Measurements from ENCODE around the gene PFDN1.

Gene PFDN1

DNA sequence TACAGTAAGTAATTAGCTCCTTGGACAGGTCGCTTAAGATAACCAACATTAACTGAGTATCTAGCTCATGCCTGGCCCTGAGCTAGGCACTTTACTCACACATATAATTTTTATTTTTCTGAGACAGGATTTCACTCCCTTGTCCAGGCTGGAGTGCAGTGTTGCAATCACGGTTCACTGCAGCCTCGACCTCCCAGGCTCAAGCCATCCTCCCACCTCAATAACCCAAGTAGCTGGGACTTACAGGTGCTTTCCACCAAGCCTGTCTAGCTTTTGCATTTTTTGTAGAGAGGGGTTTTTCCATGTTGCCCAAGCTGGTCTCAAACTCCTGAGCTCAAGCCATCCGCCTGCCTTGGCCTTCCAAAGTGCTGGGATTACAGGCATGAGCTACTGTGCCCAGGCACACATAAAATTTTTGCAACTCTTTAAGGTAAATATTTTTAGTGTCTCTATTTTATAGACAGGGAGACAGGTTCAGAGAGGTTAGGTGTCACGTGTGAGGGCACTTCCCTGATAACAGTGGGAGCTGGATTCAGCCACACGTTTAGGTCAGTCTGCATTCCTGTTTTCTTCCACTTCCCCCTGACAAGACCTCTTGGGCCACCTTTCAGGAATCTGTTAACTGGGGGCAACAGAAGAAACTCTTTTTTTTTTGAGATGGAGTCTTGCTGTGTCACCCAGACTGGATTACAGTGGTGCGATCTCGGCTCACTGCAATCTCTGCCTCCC is 25.3 kb upstream of the PFDN1 start:
- DNase-seq (ENCODE audit: low spot score) = no peak

DNA sequence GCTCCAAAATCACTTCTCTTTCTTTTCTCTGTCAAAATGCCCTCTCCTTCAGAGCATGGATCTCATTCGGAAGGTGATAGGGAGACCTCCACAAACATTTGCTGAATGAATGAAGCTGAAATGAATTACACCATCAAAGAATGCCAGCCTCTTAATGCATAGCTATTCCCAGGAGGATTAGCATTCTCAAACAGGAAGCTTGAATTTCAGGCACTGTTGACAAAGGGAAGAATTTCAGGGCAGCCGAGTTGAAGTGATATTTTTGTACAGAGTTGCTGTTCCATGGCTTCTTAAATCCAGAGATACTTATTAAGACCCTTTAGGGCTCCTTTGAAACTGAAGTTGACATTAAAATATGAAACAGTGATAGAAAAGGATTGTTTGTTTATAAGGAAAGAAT is 24.7 kb upstream of the PFDN1 start:
- no peak for DNase-seq (ENCODE audit: low spot score)

DNA sequence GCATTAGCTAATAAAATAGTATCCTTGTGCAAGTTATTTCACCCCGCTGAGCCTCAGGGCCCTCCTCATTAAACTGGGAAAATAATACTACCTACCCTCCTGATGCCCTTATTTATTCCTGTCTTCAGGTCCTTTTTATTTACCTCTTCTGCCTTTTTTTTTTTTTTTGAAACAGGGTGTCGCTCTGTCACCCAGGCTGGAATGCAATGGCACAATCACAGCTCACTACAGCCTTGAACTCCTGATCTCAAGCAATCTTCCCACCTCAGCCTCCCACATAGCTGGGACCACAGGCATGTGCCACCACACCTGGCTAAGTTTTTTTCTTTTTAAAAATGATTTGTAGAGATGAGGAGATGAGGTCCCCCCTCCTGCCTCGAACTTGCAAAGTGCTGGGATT is 22.6 kb upstream of the PFDN1 start:
- no peak for DNase-seq (ENCODE audit: low spot score)

DNA sequence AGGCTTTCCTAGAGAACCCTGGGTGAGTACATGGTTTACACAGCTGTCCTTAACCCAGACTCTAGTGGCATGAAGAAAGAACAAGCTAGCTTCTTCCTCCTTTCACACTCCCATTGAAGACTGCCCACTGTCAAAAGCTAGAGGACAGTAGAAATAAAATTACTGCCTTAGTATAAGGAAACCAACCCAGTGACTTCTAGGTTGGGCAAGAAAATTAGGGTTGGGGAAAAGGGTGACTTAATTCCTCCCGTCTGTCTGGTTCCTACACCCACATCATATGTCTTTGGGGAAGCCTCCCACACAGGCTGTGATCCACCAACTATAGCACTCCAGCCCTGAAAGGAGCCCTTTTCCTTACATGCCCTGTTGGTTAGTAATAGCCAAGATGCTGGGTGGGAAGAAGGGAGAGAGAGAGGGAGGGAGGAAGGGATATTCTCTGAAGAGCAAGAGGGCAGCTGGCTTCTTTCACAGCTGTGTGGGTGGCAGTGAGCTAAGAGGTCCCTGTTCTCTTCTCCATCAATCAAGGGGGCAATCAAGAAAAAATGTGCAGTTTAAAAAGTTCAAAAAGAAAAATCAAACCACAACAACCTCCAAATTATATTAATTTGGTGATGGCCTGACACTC is 21.8 kb upstream of the PFDN1 start:
- DNase-seq (ENCODE audit: low spot score) = no peak

DNA sequence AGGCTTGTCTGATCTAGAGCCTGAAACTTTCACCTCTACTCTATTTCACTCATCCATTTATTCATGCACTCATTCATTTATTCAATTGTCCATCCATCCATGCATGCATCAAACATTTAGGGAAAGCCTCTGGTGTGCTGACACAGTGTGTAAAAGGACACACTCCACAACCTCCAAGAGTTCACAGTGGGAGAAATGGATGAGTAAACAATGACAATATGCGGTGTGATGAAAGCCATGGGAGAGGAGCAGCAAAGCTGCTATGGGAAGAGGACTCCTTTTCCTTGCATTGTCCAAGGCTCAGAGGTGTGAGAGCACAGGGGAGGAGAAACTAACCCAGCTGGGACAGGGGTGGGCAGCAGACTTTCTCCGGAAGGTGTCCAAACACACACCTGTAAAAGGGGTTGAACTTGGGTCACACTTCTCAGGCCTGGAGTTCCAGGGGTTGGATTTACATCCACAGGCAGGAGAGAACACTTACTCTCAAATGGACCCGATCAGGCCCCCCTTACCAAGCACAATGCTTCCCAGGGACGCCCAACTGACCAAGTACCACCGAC is 21.2 kb upstream of the PFDN1 start:
- DNase-seq (ENCODE audit: low spot score) = no peak

DNA sequence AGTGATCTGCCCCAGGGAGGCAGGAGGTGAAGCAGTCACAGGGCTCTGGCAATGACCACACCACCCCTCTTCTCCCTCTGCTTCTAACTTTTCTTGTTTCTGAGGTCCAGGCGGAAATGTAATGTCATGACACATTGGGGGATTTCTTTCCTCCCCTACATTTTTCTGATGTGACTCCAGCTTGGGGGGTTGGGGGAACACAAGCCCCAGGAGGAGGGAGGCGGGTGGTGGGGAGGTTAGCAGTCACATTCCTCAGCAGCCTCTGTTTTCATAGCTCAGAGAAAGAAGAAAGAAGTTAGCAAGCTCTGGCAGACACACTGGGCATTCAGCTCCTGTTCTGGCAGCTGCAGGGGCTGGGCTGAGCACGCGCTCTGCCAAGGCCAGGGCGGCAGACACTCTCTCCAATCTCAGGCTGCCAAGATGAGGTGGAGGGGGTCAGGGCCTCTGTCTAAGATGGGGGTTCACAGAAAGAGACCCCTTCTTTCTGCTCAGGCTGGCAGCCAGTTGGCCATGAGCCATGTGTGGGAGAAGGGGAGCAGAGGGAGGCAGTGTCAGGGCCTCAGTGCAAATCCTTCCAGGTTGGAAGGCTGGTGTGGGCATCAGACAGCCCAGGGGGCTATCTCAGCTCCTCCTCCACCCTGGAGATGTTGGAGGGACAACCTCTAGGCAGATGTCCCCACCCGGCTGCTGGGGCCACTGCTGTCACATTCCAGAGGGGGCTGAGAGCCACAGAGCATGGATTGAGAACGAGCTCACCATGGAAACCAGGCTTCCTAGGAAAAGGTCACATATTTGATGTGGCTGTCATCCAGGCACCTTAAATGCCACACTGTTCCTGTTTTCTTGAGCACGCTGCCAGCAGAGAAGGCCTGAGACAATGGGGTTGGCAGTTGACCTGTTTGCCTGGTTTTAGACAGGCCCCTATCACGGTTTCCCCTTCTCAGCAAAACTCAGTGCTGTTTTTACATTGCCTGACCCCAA is 20.1 kb upstream of the PFDN1 start:
- peak; percentile 91 for DNase-seq (ENCODE audit: low spot score)

DNA sequence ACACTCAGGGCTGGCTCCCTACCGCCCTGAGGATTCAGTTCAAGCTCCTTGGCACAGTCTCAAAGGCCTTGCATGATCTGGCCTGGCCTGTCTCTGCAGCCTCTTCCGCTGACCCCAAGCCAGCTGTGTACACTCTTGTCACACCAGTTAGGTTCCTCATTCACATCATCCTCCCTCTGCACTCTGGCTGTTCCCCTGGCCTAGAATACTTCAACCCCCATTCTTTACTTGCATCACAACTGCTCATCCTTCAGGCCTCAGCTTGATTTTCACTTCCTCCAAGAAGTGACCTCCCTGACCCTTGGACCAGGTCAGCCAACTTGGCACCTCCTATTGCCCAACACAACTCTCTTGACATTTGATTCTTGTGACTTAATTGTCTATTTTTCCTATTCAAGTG is 18.9 kb upstream of the PFDN1 start:
- no peak for DNase-seq (ENCODE audit: low spot score)

DNA sequence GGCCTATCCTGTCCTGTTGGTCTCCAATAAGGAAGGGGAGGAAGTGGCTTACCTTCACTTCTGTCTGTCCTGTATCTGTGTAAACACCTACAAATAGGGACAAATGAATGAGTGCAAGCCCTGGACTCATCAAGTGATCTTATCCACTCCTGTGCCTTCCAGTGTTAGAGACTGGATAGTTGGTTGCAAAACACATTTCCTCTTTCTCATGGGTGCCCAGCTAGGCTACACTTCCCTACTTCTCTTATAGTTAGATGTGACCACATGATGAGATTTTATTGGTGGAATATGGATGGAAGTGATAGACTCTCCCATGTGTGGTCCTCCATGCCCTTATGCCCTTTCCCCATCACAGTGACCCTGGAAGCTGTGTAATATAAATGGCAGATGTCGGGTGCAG is 16.9 kb upstream of the PFDN1 start:
- no peak for DNase-seq (ENCODE audit: low spot score)

DNA sequence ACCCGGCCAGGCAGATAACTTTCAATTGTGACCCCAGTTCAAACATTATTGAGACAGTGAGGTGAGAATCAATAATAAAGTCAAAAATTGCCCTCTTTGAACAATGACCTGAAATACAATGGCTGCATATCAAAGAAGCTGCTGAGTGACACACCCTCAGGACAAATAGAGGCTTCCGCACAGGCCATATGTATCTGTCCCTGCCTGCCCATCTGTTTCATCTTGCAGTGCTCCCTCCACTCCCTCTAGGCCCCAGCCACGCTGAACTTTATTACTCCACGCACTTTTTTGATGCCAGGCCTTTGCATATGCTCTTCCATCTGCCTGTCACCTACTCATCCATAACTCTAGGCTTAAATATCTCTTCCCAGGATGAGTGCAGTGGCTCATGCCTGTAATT is 15.9 kb upstream of the PFDN1 start:
- DNase-seq (ENCODE audit: low spot score) = no peak

DNA sequence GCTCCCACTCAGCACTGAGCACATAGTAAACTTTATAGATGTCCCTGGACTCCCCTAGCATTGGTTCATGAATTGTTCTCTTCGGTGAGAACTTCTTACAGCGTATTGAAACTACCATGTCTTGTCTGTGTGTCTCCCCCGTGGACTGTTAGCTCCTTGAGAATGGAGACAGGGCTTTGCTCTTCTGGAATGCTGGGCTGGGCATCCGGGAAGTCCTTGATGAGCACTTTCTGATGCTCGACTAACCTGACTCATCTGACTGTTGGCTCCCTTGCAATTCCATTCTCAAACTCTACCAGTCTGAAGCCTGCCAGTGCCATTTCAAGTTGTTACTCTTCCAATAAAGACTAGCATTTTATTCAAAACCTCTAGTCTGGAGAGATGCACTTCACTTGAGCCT is 15.0 kb upstream of the PFDN1 start:
- no peak for DNase-seq (ENCODE audit: low spot score)

DNA sequence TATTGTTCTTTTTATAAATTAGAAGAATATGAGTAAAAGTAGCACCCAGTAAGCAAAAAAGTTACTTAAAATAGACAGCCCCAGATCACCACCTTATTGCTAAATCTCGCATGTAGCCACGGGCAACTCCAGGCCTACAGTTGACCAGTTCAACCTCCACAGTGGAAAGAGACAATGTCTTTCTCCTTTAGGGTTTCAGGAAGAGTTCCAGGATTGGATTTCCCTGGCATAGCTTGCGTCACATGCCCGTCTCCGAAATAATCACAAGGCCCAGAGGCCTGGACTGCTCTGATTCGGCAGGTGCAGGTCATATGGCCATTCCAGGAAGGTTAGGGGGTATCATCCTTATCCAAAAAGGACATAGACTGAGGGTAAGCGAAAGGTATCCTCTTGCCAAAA is 9.9 kb upstream of the PFDN1 start:
- no peak for DNase-seq (ENCODE audit: low spot score)

DNA sequence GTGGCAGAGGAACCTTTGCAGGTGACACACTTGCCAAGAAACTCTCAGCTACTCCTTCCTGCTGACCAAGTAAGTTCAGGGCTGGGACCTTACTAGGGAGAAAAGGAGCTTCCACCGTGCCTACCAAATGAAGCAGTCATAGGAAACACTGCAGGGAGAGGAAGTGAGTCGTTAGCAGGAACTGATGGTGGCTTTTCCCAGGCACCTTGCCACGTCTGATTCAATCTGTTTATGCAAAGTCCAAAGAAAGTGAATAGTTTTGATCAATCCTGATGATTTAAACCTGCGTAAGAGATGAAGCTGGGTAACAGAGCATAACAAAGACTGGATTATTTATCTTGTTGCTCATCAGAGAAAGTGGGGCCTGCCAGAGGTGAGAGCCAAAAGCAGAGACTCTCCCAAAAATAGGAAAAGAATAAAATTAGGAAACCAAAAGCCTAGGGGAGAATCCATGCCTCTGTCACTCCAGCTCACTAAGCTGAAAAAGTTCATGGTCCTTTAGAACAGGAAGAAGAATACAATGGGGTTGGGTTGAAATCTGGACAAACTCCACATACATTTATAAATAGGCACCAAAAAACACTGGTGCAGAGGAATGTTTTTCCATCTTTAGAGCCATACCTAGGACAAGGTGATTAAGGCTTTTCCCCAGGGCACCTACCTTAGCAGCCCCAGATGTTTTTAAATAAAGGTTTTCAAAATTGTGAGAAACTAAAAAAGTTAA is 9.3 kb upstream of the PFDN1 start:
- peak; percentile 98 for DNase-seq (ENCODE audit: low spot score)

DNA sequence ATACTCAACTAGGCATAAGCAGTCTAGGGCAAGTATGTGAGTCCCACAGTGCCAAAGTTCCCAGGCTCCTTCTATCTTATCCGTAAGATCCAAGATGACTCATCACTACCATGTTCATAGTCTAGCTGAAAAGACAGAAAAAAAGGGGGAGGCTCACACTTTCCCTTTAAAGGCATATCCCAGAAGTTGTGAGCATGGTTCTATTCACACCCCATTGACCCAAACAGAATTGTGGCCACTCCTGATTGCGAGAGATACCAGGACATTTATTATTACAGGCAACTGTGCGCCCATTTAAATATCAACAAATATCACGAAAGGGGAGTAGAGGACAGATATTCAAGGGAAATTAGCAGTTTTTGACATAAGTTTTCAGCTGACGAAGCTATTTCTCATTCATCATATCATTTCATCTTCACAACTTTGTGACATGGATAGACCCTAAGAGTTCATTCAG is 8.1 kb upstream of the PFDN1 start:
- peak; percentile 82 for DNase-seq (ENCODE audit: low spot score)

DNA sequence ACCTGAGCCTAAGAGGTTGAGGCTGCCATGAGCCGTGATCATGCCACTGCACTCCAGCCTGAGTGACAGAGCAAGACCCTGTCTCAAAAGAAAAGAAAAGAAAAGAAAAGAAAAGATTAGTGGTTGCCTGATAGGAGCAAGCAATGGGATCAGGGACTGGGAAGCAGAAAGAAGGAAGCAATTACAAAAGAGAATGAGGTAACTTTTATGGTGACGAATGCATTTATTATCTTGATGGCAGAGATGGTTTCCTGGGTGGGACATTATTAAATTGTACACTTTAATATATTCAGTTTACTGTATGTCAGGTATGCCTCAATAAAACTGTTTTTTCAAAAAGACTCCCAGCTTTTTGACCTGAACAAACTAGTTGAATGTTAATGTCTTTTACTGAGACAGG is 7.5 kb upstream of the PFDN1 start:
- no peak for DNase-seq (ENCODE audit: low spot score)

DNA sequence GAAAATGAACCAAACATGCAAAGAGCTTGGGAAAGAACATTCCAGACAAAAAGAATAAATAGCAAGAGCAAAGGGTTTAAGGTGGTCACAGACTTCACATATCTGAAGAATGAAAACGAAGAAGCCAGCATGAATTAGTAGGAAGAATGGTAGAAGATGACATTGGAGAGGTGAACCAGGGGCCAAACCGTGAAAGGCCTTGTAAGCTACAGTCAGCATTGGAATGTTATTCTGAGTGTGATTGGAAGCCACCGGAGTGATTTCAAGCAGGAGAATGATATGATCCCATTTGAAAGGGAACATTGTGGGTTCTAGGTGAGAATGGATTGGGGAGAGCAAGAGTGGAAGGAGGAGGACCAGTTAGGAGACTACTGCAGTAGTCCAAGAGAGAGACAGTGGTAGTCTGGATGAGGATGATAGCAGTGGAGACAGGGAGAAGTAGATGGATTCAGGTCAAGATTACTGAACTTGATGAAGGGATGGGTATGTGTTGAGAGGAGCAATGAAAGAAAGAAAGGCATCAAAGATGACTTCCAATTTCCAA is 6.9 kb upstream of the PFDN1 start:
- DNase-seq (ENCODE audit: low spot score) = no peak

DNA sequence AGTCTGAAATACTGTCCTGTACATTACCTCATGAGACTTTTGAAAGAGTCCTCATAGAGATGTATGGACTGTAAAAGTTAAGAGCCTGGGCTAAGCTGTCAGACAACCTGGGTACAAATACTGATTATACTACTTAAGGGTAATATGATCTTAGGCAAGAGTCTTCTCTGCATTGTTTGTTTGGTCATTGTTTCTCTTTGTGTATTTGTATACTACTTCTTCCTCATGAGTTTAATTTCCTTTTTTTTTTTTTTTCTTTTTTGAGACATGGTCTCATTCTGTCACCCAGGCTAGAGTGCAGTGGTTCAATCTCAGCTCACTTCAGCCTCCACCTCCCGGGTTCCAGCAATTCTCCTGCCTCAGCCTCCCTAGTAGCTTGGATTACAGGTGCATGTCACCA is 2.6 kb upstream of the PFDN1 start:
- DNase-seq (ENCODE audit: low spot score) = no peak

DNA sequence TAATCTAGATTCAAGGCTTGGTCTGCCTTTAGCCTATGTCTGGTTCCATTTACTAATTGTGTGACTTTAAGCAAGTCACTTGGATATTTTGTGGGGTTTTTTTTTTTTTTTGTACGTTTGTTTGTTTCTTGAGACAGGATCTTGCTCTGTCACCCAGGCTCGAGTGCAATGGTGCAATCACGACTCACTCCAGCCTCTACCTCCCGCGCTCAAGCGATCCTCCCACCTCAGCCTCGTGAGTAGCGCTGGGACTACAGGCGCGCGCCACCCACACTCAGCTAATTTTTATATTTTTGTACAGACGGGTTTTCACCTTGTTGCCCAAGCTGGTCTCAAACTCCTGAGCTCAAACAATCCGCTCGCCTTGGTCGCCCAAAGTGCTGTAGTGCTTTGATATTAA is 1.1 kb upstream of the PFDN1 start:
- DNase-seq (ENCODE audit: low spot score) = no peak

DNA sequence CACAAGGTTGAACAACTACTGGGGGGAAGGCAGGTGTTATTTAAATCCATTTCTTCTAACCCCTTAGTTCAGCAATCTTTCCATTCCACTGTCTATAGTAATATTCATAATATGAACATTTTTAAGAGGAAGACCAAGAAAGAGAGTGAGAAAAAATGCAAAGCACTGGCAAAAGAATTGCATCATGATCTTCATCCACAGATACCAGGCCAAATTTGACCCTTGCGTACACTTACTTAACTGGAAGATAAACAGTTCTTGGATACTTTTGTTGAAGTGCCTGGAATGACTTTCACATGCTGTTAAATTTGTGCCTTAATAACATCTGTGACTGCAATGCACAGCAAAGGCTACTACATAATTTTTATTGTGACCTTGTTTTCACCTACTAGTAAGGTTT is 1.8 kb downstream of the PFDN1 start:
- no peak for DNase-seq (ENCODE audit: low spot score)

DNA sequence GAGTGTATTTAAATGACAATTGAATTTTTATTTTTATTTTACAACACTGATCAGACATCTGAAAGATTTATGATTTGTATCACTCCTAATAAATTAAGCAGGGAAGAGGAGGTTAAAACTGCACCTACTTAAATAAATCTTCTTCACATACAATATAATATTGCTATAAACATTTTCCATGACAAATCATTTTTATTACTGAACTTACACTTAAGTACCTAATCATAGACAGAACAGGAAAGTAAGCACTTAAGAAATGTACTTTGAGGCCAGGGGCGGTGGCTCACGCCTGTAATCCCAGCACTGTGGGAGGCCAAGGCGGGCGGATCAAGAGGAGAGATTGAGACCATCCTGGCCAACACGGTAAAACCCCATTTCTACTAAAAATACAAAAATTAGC is 3.8 kb downstream of the PFDN1 start:
- no peak for DNase-seq (ENCODE audit: low spot score)

DNA sequence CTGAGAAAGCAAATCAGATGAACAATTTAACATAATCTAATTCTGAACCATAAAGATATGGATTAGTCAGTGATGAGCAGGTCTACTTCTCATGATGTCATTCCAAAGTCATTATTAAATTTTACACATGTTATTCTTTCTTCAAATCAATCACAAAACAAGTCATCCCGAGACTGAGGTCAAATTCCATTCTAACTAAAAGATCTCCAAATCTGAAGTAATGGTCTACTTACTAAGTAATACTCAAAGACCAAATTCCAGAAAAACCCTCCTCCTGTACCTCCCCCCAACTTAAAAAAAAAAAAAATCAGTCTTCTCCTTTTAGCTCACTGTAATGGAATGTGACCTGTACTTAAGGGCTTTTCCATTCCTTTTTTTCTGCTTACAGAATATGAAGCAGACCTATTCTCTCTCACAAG is 4.7 kb downstream of the PFDN1 start:
- no peak for DNase-seq (ENCODE audit: low spot score)

DNA sequence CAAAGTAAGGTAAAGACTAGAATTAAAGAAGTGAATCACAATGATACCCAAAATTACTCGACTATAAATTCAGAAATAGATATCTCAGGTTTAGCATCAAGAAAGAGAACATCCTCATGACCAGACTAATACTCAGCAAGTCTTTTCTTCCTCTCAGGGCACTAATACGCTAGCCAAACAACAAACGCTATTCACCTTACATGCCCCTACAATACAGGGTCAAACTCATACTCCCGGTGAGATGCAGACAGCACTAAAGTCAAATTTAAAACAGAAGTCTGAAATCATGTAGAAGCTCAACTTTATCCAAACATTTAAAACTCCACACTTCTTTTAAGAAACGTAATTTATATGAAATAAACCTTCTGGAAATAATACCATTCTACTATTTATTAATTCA is 5.6 kb downstream of the PFDN1 start:
- DNase-seq (ENCODE audit: low spot score) = no peak

DNA sequence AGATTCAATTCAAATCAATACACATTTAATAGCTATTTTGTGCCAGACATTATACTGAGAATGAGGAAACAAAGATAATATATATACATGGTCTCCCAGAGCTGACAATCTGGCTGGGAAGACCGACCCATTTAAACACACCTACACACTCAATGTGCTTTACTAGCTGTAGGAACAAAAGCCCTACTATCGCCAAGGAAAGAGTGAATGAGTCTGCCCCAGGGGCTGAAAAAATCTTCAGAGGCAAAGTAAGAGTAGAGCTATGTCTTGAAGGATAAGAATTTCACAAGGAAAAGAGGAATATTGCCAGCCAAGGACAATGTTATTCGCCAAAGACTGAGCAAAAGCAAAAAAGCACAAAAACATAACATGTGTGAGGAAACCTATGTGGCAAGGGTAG is 6.6 kb downstream of the PFDN1 start:
- DNase-seq (ENCODE audit: low spot score) = no peak
